NCI-H2171 treated with DMSO at 0.1 percent for 48 hours (cell line): ENCODE data around the gene PRH2.

Experiments
- DNase-seq: peaks from one replicate; lab custom pipeline; 2025; lab: John Stamatoyannopoulos, UW

Gene PRH2

GRCh38 chr12:10928746-10929286 lies at the start of gene PRH2:
TSS of gene PRH2 (plus strand) at chr12:10929236. CDS start at chr12:10929274, 38 bp downstream.
- no peak for DNase-seq

GRCh38 chr12:10884086-10884725 lies 44.8 kb upstream of the PRH2 start, which contains the start of gene PRH1:
TSS of gene PRH1 (minus strand) at chr12:10884255. CDS start at chr12:10884217, 38 bp downstream.
- DNase-seq = no peak

GRCh38 chr12:10889226-10889625 lies 39.8 kb upstream of the PRH2 start:
- no peak for DNase-seq

GRCh38 chr12:10891937-10892336 lies 37.1 kb upstream of the PRH2 start:
- DNase-seq = no peak

DNA sequence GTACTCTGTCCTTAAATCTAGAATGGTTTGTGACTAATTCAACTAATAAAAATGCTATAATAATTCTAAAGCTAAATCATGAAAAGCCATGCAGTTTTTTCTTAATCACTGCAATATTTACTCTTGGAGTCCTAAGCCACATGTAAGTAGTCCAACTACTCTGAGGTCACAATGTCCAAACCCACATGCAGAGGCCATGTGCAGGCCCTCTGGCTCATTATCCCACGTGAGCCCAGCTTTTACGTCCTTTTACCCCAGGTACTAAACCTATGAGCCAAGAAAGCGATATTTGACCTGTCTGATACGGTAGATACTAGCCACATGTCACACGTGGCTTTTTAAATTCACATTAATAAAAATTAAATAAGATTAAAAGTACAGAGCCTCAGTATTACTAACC lies 32.2 kb upstream of the PRH2 start:
- no peak for DNase-seq

- no peak for DNase-seq
These were observed 28.5 kb upstream of the PRH2 start for GRCh38 chr12:10900530-10900929.

DNA sequence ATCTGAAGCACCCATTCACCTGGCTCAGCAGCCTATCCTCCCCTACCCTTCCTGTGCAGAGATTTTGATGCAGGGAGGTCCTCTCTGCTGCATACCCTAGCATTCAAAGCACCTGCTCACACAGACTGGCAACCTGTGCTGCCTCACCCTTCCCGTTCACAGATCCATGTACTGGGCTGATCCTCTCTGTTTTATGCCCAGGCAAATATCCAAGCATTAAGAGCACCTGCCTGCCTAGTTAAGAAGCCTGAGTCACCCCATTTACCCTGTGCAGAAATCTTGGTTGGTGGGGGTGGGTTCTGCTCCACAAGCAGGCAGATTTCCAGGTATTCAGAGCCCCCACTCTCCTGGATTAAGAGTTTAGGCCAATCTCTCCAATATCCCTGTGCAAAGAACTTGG lies 28.1 kb upstream of the PRH2 start:
- DNase-seq = no peak

- DNase-seq = no peak
These were observed 27.6 kb upstream of the PRH2 start for GRCh38 chr12:10901427-10901826.

DNA sequence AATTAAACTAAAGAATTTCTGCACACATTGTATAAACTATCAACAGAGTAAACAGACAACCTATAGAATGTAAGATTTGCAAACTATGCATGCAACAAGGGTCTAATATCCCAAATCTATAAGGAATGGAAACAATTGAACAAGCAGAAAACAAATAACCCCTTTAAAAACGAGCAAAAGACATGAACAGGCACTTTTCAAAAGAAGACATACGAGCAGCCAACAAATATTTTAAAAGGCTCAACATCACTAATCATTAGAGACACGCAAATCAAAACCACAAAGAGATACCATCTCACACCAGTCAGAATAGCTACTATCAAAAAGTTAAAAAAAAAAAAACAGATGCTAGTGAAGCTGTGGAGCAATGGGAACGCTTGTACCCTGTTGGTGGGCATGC lies 24.4 kb upstream of the PRH2 start:
- no peak for DNase-seq

- DNase-seq = no peak
These were observed 19.6 kb upstream of the PRH2 start, which contains the start of gene TAS2R13 for GRCh38 chr12:10909462-10909861. TSS of gene TAS2R13 (minus strand) at chr12:10909562. CDS start at chr12:10909298, 264 bp downstream.

DNA sequence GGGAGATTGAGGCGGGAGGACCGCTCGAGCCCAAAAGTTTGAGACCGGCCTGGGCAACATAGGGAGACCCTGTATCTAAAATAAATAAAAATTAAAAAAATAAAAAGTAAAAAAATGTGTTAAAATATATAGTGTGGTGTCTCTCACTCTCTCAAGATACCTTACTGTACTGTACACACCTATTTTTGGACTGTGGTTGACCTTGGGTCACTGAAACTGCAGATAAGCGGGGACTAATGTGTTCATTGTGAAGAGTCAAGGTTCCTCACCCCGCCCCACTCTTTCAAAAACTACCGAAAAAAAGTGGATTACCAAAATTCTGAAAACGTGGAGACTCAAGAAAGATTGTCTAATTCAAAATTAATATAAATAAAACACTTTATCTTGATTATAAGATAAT lies 18.7 kb upstream of the PRH2 start:
- no peak for DNase-seq

DNA sequence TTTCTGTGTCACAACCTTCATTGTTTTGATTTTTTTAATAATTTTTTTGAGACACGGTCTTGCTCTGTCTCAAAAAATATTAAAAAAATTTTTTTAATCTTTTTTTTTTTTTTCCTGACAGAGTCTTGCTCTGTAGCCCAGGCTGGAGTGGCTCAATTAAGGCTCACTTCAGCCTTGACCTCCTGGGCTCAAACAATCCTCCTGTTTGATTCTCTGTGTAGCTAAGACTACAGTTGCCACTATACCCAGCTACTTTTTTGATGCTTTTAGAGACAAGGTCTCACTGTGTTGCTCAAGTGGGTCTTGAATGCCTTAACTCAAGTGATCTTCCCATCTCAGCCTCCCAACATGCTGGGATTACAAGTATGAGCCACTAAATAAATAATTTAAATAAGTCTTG lies 9.2 kb upstream of the PRH2 start:
- DNase-seq = no peak

DNA sequence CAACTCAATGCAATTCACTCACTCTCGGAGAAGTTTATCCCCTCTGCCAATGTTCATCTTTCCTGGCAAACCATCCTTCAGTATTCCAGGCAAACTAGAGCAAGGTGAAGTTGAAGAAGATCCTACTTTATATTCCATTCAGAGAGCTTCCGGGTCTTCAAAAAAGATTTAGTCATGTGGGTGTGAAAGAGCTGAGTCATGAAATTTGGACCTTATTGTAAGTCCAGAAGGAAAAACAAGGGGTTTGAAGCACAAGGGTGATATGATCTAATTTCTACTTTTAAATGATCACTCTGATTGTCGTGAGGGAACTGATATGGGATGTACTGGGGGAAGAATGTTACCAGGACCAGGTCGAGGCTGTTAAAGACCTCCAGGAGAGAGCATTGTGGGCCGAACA lies 2.8 kb upstream of the PRH2 start:
- no peak for DNase-seq

GRCh38 chr12:10936506-10936905 lies 7.5 kb downstream of the PRH2 start:
- DNase-seq = no peak

GRCh38 chr12:10939163-10939562 lies 10.1 kb downstream of the PRH2 start, which contains the start of gene TAS2R14:
TSS of gene TAS2R14 (minus strand) at chr12:10939263. CDS start at chr12:10939207, 56 bp downstream.
- DNase-seq = no peak

- no peak for DNase-seq
These were observed 11.4 kb downstream of the PRH2 start for GRCh38 chr12:10940389-10940788.

- no peak for DNase-seq
These were observed 12.3 kb downstream of the PRH2 start for GRCh38 chr12:10941369-10941768.

GRCh38 chr12:10941916-10942607 lies 13.0 kb downstream of the PRH2 start:
- DNase-seq = peak; percentile 14

DNA sequence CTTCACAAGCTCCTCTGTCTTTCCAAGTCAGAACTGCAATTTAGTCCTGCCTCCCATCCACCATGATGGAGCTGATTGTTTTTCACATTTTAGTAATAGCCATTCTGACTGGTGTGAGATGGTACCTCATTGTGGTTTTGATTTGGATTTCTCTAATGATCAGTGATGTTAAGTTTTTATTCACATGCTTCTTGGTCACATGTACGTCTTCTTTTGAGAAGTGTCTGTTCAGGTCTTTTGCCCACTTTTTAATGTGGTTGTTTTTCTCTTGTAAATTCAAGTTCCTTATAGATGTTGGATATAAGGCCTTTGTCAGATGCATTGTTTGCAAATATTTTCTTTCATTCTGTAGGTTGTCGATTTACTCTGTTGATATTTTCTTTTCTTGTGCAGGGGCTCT lies 14.1 kb downstream of the PRH2 start:
- DNase-seq = no peak

- no peak for DNase-seq
These were observed 23.6 kb downstream of the PRH2 start for GRCh38 chr12:10952645-10953044.

DNA sequence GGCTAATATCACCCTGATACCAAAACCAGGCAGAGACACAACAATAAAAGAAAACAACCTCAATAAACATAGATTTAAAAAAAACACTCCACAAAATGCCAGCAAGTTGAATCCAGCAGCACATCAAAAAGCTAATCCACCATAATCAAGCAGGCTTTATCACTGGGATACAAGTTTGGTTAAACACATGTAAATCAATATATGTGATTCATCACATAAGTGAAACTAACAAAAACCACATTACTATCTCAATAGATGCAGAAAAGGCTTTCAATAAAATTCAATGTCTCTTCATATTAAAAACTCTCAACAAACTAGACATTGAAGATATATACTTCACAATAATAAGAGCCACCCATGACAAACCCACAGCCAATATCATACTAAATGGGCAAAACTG lies 27.0 kb downstream of the PRH2 start:
- no peak for DNase-seq

DNA sequence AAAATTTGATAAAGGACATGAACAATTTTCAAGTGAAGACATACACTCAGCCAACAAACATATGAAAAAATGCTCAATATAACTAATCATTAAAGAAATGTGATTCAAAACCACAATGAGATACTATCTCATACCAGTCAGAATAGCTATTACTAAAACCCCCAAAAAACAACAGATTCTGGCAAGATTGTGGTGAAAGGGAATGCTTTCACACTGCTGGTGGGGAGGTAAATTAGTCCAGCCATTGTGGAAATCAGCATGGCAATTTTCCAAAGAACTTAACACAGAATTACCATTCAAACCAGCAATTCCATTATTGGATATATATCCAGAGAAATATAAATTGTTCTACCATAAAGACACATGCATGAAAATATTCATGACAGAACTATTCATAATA lies 28.7 kb downstream of the PRH2 start:
- DNase-seq = no peak

DNA sequence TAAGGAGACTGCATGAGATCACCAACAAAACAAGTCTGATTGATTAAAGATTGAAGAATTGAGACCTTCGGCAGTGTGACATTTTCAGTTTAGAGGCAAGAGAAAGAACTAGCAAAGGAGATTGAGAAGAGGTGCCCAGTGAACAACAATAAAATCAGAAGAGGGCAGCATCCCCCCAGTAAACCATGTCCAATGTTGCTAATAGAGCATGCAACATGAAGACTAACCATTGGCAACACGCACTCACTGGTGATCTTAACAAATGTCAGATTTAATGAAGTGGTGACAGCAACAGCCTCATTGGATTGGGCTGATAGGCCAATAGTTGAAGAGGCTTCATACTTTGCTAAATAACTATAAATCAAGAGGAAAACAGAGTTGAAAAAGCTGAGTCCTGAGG lies 30.8 kb downstream of the PRH2 start:
- no peak for DNase-seq
